ENCODE data around the gene NRN1.

The NRN1 gene

DNA sequence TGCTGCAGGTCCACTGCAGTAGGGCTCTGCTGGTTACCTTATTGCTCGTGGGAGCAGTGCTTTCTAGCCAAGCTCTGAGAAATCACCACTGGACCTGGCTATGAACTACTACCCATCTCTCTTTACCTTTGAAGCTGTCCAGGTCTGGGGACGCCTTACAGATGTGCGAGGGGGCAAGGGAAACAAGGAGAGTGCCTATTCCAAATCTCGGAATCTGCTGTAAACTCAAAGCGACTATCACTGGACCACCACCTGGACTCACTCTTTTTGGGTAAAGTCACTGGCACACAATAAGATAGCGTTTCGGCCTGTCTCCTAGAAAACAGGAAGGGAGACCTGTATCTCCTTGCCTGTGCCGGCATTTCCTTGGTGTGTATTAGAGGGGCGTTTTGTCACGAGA is 5.3 kb downstream of the NRN1 start:
- TF ChIP-seq CTCF (conservative IDR thresholded peaks at IDR 0.05; ENCODE audit: low read depth, low read length): no peak
- DNase-seq (ENCODE audit: low read depth): no peak
- no peak overlapping the region for H3K4me3 ChIP-seq (ENCODE audit: low read length)

DNA sequence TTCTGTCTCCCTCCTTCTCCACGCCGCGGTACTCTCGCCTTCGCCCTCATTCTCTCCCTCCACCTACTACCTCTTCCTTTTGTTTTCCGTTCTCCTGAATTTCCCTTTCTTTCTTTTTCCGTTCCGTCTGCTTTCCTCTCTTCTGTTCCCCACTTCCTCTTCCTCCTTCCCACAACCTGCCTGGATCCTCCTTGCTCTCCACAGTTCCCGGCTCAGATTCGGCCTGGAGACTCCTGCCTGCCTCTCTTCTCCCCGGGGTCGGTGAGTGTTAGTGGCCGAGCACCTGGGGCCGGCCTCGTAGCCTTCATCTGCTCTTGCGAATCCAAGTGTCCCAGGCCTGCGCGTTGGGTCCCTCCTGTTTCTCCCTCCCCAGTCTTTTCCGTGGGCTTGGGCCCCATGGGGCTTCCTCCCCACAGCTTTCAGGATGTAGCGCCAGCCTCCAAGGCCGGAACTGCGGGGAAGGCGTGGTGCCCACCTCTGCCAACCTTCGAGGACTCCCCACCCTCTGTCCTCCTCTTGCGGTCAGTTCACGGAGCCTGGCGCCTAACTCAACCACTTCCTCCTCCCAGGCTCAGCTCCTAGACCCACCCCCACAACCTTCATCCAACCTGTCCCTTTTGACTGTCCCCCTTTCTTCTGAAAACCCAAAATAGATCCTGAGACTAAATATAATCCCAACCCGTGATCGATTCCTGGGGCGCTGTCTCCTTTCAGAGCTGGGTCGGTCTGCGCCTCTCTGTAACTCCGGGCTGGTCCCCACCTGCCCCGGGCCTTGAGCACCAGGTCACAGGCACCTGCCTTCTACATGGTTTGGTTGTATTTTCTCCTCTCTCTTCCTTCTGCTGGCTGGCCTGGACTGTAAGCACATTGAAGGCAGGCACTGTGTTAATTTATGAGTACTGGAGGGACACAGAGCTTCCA is 6.8 kb downstream of the NRN1 start:
- TF ChIP-seq CTCF (conservative IDR thresholded peaks at IDR 0.05; ENCODE audit: low read depth, low read length): no peak
- H3K4me3 ChIP-seq (ENCODE audit: low read length): no peak overlapping the region
- no peak for DNase-seq (ENCODE audit: low read depth)

DNA sequence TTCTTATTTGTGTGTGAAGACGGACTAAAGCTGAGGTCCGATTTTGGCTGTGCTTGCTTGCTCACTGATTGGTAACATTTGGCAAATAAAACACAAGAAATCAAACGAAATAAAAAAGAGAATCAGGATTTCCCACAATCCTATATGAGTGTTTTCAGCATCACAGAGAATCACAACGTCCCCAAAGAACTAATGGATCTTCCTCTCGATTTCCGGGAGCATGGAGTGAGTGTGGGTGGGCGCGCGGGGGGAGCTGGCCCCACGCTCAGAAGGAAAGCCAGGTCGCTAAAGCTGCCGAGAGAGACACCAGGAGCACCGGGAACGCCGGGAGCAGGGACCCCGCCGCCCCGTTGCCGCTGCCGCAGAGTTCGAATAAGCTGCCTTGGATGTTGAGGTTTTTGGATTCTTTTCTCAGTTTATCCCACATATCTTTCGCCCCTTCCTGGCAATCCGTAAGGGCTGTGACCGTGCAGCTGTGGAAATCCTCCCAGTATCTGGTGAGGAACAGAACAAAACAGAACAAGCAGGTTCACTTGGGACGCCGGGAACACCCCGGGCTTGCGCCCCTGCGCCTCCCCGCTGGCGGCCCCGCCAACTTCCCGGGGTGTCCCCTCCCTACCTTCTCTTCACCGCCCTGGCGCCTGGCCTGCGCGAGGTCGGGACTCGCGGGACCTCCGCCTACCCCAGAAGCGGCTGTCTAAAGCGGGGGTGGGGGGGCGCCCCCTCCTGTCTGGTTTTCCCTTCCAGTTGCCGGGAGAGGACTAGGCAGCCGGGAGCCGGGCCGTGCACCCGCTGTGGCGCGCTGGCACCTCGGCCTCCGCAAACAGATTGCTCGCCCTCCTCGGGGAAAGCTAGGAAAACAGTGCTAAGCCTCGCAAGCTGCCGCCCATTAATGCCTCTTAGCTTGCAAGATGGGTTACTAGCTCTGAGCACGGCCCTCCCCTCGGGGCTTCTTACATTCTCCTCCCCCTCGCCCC is 7.7 kb downstream of the NRN1 start:
- no peak for TF ChIP-seq CTCF (conservative IDR thresholded peaks at IDR 0.05; ENCODE audit: low read depth, low read length)
- no peak for DNase-seq (ENCODE audit: low read depth)
- no peak overlapping the region for H3K4me3 ChIP-seq (ENCODE audit: low read length)

DNA sequence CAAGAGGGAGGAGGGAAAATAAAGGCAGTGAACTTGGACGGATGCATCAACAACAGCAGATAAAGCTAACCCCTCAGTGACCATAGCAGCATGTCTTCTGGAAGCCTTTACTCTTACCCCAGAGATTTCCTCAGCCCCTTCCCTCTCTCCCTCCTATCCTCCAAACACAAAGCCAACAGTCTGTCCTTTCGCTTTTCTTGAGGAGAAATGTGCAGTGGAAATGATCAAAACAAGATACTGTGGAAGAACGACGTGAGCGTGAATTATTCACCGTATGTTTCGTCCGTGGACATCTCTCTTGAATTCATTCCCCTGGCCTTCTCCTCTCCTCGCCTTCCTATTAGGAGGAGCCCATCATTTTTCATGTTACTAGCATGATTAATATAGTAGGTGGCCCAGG is 8.5 kb downstream of the NRN1 start:
- H3K4me3 ChIP-seq (ENCODE audit: low read length): no peak overlapping the region
- TF ChIP-seq CTCF (conservative IDR thresholded peaks at IDR 0.05; ENCODE audit: low read depth, low read length): no peak
- no peak for DNase-seq (ENCODE audit: low read depth)

DNA sequence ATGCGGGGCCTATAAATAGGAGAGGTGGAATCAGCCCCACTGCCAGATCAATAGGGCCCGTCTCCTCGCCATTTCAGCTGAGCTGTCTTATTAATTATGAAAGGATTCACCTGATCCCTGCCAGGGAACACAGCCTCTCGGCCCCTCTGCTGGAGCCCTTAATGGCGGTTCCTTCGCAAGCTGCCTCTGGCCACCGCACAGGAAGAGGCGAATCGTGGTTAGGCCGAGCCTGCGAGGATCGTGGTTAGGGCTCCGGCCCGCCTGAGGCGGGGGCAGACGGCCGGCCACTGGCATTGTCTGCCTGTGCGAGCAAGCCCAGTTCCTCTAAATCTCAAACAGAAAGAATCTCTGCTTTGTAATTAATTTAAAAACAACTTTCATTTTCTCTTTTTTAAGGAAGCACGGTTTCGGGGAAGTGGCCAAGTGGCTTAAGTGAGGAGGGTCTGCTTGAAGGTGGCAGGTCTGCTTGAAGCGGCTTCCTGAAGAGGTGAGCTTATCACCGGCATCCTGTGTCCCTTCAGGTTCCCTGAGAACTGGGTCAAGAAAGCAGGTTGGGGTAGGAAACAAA is 9.2 kb downstream of the NRN1 start:
- H3K4me3 ChIP-seq (ENCODE audit: low read length): no peak overlapping the region
- no peak for TF ChIP-seq CTCF (conservative IDR thresholded peaks at IDR 0.05; ENCODE audit: low read depth, low read length)

GRCh38 chr6:5996714-5997419 is 9.9 kb downstream of the NRN1 start:
- H3K4me3 ChIP-seq (ENCODE audit: low read length): peak overlapping the region; percentile 55
- DNase-seq (ENCODE audit: low read depth): no peak

More for the DNA sequence above, 9.2 kb downstream of the NRN1 start:
- DNase-seq (ENCODE audit: low read depth): no peak

More at GRCh38 chr6:5996714-5997419, 9.9 kb downstream of the NRN1 start:
- TF ChIP-seq CTCF (conservative IDR thresholded peaks at IDR 0.05; ENCODE audit: low read depth, low read length): no peak

Measured in retinal pigment epithelial cell (primary cell).